IPS DF 19.7 (cell line): Measurements from ENCODE around the gene NSDHL.

ENCODE experiments used
- DNase-seq: peaks from one replicate; pipeline ENCODE4 v3.0.0-alpha.2; 2013; ENCODE audit warnings: low read depth, low spot score

The NSDHL gene

GRCh38 chrX:152913346-152913745 lies 82.5 kb downstream of the NSDHL start:
- no peak for DNase-seq

- no peak for DNase-seq
Observed at GRCh38 chrX:152913910-152914309, 83.0 kb downstream of the NSDHL start.

- no peak for DNase-seq
Observed at GRCh38 chrX:152915541-152916241, 84.8 kb downstream of the NSDHL start.

DNA sequence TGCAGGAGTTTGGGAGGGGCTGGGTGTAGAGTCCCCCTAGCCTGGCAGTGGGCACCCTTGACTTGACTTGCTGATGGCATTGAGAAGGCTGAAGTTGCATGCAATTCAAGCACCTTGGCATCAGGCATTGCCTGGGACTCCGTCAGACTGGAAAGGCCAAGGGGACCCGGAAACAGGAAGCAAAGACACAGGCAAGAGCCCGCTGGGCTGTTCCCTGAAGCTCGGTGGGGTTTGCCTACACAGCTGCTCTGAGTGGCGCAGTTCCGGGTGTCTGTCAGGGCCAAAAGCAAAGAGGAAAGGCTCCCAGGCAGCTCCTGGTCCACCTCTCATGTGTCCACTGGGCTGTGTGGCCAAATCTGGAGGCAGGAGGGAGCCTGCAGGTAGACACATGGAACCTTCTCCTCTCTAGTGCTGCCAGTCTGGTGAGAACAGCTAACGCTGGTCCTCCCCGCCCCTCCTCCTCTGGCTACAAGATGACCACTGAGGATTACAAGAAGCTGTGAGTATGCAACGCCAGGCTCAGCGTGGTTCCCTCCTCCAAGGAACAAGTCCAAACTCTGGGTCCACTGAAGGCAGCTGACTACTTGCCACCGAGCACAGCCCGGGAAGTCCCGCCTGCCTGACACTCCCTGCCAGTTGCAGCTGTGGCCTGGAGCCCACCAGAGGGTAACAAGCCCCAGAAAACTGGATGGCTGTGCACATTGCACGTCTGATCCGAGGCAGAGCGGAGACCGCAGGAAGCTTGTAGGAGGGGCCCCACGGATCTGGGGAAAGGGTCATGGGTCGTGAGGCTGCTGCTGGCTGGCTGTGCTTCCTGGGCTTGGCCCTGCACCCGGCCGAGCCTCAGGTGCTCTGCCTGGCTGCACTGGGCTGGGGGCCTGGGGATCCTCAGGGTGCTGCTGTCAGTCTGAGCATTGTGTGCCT lies 87.1 kb downstream of the NSDHL start:
- no peak for DNase-seq

- DNase-seq: no peak
Observed at GRCh38 chrX:152918707-152919106, 87.8 kb downstream of the NSDHL start.
